Kidney capillary endothelial cell (primary cell): ENCODE data around the gene TRAPPC5.

Experiments
- DNase-seq: peaks from one replicate; pipeline ENCODE4 v3.0.0-alpha.2; 2018; ENCODE audit warnings: low spot score

TRAPPC5 gene

DNA sequence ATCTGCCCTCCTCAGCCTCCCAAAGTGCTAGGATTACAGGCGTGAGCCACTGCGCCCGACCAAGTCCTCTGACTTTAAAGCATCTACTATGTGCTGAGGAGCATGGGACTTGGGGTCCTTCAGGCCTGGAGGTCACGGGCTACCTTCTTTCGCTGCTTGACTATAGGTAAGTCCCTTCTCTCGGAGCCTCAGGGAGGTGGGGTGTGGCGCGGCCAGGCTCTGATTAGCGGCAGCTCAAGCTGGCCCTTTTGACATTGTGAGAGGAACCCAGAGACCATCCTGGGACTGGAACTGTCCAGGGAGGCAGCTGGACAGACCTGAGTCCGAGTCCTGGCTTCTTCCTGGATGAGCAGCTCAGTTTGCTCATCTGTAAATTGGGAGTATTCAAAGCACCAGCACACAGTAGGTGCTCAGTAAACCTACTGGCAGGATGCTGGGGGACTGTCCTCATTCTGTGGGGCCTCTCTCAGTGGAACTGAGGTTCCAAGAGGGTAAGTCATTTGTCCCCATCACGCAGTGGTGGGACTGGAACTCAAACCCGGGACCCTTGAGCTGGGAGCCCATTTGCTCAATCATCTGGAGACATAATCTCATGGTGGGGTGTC is 20.5 kb downstream of the TRAPPC5 start:
- DNase-seq, result no peak

DNA sequence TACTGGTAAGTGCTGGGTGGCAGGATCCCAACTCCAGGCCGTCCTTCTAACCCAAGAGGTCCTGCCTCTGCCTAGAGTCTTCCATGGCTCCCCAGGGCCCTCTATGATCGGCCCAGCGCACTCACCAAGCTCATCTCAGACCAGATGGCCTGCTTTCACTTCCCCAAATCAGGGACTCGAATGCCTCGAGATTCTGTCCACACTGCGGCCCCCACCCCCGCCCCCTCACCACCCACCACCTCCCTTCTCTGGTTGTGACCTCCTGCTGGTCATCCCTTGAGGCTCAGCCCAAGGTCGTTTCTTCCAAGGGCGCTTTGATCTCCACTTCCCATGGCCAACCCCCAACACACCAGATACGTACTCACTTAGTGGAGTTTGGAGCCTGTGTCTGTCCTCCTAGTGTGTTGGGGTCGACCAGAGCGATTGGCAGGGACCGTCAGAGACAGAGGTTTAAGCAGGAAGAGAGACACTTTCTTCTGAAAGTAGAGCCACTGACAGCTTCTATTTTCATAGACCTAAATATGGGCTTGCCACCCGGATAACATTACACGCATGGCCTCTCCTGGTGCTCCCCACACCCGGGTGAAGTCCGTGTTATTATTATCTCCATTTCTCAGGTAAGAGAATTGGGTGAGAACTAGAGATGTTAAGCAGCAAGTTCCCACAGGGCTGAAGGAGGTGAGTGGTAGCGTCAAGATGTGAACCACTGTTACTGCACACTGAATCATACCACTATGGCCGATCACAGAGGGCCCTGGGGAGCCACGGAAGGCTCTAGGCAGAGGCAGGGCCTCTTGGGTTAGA is 21.2 kb downstream of the TRAPPC5 start, which contains the start of gene FCER2:
FCER2 (minus strand) TSS at position 478 of the 804 bp plus-strand sequence. CDS start 2,371 bp downstream, outside the sequence.
- DNase-seq, result no peak

DNA sequence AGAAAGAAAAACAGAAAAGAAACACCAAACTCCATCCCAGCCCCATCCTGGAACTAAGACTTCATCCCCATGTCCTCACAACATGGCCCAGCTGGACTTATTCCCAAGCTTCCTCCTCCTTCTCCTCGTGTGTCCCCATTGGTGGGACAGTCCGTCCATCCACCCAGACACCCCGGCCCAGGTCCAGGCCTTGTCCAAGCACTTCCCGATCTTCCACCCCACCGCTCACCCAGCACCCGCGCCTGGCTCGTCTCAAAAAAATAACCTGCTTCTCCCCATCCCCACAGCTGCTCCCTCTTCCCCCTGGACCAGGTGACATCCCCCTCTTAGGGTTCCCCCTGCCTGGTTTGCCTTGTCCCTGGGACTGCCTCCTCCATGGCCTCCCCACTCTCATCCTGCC is 22.7 kb downstream of the TRAPPC5 start:
- no peak for DNase-seq

DNA sequence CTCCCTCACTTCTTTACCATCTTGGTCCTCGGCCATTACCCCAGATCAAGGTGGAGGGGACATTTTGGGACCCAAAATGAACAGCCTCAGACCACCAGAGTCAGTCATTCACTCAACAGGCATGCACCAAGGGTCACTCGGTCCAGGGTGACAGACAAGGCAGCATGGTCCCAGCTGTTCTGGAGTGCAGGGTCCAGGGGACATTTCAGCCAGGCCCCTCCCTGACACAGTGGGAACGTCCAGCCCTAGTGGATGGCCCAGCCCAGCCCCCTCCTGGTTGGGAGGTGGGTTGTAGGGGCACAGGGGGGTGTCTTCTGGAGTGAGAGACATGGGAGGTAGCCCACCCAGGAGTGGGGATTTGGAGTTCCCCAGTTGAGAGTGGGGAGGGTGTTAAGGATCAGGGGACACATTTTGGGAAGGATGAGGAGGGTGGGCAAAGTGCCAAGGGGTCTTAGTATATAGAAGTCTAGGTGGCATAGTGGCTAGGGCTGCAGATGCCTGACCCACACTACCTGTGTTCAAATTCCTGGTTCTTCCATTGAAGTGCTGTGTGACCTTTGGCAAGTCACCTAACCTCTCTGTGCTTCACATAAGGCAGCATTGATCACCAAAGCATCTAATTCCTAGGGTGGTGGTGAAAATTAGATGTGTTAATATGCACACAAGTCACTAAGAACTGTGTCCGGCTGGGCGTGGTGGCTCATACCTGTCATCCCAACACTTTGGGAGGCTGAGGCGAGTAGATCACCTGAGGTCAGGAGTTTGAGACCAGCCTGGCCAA is 23.8 kb downstream of the TRAPPC5 start:
- DNase-seq, result no peak

DNA sequence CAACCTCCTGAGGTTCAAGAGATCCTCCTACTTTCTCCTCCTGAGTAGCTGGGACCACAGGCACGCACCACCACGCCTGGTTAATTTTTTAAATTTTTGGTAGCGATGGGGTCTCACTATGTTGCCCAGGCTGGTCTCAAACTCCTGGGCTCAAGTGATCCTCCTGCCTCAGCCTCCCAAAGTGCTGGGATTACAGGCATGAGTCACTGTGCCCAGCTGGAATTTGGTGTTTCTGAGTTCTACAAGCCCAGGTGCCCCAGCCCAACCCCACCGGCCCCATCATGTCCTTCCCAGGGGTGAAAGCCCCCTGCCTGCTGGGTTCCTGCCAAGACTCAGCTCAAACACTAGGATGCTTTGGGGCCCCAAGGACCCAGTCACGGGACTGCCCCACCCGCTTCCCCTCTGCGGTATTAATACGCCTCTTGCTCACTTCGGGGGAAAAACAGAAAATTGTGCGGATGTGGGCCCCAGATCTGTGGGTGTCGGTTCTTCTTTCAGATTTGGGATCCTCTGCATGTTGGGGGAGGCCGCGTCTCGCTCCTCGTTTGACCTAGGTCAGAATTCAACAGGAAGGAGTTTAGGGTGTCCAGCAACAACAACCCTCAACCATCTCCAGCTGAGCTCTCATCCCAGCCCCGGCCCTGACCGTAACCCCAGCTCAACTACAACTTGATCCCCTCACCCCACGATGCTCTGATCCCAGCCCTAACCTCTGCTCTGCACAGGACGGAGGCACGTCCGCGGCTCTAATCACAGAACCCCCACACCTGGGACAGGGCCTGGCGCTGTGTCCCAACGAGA is 25.0 kb downstream of the TRAPPC5 start:
- DNase-seq, result no peak

DNA sequence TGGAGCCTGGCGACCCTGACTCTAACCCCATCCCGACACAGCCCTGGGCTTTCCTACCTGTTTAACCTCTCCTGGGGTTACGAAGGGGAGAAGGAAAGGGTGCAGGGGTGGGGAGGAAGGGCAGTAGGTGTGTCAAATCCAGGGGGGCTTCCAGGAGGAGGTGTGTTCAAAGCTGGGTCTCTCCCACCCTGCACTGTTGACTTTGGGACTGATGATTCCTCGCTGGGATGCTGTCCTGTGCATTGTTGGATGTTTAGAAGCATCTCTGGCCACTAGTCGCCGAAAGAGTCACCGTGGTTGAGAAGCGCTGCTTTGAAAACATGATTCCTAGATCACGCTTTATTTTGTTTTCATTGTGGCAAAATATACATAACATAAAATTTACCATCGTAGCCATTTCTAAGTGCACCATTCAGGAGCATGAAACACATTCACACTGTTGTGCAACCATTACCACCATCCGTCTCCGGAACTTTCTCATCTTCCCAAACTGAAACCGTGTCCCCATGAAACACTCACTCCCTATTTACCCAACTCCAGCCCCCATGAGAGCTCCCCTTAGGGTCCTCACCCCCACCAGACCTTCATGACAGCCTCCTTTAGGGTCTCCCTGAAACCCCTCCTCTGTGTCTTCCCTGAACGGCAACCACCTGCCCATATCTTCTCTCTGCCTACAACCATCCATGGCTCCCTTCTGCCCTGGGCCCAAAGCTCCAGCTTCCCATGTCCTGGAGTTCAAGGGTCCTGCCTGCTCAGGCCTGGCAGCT is 25.7 kb downstream of the TRAPPC5 start:
- DNase-seq, result no peak

DNA sequence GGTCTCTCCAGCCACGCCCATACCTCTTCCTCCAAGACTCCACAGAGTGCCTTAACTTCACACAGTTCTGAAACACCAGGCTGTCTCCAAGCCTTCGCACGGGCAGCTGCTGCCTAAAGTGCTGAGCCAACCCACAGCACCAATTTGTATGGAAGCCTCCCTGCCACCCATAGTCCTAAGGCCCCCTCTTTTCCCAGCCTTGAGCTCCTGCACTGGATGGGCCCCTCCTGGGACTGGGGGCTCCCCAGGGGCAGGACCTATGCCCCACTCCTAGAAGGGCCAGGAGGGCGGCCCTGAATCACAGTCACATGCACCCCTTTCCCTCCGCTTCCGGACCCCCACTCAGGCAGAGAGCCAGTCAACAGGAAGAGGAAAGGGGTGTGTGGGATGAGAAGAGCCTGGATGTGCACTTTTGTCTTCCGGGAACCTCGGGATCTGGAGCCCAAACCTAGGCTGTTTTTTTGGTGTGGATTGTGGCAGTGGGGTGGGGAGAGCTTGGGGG is 26.4 kb downstream of the TRAPPC5 start:
- DNase-seq, result no peak

DNA sequence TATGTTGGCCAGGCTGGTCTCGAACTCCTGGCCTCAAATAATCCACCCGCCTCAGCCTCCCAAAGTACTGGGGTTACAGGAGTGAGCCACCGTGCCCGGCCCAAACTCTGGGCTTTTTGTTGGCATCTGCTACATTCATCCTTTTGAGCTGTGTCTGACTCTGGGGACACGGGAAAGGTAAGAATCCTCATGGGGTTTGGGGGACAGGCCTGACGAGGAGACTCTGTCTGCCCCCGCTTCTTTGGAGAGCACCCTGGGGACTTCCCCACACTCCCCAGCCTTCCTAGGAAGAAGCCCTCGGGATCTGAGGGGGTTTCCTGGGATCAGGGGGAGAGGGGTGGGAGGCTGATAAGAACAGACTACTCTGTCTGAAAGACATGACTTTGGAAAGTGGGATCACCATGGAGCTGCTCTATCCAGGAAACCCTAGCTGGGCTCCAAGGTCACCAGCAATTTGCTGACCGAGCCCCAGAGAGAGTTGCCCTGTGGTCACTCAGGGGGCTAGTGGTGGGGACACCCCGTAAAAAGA is 29.4 kb downstream of the TRAPPC5 start:
- DNase-seq, result no peak

DNA sequence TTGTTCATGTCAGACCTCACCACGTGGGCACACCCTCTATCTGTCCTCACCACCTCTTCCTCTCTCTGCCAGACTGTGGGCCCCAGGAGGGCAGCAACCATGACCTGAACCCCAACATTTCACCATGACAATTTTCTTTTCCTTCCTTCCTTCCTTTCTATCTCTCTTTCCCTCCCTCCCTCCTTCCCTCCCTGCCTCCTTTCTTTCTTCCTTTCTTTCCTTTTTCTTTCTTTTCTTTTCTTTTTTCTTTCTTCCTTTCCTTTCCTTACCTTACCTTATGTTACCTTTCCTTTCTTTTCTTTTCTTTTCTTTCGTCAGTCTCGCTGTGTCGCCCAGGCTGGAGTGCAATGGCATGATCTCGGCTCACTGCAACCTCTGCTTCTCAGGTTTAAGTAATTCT is 30.0 kb downstream of the TRAPPC5 start:
- DNase-seq, result no peak

DNA sequence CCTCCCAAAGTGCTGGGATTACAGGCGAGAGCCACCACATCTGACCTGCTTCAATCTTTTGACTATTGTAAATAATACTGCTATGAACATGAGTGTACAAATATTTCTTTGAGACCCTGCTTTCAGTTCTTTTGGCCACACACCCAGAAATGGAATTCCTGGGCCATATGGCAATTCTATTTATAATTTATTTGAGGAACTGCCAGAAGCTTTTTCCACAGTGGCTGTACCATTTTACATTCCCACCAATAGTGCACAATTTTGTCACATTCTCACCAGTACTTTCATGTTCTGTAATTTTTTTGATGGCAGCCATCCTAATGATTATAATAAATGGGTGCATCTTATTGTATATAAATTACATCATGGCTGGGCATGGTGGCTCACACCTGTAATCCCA is 35.0 kb downstream of the TRAPPC5 start:
- no peak for DNase-seq

DNA sequence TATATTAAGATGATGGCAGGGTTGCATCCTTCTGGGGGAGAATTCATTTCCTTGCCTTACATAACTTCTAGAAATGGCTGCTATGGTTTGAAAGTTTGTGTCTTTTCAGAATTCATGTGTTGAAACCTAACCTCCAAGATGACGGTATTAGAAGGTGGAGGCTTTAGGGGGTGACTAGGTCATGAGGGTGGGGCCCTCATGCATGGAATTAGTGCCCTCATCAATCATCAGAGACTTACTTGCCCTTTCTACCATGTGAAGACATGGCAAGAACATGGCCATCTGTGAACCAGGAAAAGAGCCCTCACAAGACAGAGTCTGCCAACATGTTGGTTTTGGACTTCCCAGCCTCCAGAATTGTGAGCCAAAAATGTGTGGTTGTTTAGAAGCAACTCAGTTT is 36.1 kb downstream of the TRAPPC5 start:
- no peak for DNase-seq

DNA sequence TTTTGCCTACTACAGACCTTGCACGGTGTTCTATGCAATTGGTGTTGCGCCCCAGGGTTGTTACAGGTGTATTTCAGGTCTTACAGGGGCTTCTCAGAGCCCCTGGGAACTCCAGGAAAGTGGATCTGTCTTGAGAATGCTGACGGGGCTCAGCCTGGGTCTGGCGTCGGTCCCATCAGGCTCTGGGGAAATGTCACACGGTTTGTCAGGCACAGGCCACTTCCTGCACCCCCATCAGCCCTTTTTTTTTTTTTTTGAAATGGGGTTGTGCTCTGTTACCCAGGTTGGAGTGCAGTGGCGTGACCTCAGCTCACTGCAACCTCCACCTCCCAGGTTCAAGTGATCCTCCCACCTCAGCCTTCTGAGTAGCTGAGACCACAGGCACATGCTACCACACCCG is 38.0 kb downstream of the TRAPPC5 start:
- DNase-seq, result no peak

DNA sequence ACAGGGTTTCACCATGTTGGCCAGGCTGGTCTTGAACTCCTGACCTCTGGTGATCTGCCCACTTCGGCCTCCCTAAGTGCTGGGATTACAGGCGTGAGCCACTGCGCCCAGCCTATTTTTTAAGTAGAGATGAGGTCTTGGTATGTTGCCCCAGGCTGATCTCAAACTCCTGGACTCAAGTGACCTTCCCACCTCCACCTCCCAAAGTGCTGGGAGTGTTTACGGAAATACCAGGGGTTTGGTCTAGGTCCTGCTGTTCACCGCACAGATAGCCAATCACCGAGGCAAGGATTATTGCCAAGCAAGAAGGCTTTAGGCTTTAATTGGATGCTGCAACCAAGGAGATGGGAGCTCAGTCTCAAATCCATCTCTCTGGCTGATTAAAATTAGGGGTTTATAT is 39.7 kb downstream of the TRAPPC5 start:
- no peak for DNase-seq

DNA sequence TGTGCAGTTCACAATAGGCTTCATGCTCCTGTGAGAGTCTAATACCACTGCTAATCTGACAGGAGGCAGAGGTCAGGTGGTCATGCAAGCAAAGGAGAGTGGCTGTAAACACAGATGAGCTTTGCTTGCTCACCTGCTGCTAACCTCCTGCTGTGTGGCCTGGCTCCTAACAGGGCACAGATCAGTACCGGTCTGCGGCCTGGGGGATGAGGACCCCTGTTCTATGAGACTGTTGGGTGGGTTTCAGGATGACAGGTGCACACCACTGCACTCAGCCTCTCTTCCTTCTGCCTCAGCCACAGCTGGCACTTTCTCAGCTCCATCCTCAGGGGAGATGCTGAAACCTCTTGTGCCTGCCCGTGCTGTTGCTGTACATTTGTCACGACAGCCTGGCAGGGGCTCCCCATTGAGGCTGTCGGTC is 41.6 kb downstream of the TRAPPC5 start:
- DNase-seq, result no peak

DNA sequence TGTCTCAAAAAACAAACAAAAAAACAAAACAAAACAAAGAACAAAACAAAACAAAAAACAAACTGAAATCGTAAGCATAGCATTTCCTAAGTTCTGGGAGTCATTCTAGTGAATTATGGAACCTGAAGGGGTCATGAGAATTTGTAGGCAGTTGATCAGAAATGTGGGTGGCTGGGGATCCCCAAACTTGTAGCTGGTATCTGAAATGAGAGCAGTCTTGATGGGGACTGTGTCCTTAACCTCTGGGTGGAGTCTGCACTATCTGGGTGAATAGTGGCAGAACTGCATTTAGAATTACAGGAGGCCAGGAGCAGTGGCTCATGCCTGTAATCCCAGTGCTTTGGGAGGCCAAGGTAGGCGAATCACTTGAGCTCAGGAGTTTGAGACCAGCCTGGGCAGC is 45.2 kb downstream of the TRAPPC5 start:
- no peak for DNase-seq

DNA sequence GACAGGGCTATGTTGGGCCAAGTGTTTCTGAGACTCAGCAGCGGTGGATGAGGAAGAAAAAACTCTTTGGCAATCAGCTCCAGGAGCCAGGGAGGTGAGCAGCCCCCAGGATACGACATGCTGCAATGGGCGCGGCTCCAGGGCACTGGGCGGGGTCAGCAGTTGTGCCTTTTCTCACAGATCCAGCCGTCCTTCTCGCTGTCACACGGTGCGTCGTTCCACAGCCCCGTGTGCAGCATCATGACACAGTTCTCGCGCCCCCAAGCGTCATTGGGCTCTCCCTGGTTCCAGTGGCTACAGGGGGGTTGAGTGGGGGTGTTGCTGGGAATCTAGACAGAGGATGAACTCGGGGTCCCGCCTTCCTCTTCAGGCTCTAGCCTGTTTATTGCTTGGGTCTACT is 48.6 kb downstream of the TRAPPC5 start:
- no peak for DNase-seq

DNA sequence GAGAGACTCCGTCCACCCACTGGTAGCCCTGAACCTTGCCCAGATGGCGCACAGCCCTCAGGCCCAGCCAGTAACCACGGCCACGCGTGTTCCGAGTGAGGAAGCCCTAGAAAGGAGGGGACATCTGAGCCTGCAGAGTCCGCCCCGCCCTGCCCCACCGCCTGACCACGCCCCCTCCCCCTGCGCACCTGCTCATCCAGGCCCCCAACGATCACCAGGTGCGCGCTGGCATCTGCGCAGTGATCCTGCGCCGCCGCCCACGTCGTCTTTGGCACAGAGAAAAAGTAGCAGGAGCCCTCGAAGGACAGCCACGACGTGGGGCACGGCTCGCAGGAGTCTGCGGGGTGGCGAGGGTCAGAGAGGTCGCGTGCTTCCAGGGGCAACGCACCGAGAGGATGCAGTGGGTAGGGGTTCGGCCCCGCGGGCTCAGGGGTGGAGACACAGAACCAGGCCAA is 49.2 kb downstream of the TRAPPC5 start:
- DNase-seq, result no peak

DNA sequence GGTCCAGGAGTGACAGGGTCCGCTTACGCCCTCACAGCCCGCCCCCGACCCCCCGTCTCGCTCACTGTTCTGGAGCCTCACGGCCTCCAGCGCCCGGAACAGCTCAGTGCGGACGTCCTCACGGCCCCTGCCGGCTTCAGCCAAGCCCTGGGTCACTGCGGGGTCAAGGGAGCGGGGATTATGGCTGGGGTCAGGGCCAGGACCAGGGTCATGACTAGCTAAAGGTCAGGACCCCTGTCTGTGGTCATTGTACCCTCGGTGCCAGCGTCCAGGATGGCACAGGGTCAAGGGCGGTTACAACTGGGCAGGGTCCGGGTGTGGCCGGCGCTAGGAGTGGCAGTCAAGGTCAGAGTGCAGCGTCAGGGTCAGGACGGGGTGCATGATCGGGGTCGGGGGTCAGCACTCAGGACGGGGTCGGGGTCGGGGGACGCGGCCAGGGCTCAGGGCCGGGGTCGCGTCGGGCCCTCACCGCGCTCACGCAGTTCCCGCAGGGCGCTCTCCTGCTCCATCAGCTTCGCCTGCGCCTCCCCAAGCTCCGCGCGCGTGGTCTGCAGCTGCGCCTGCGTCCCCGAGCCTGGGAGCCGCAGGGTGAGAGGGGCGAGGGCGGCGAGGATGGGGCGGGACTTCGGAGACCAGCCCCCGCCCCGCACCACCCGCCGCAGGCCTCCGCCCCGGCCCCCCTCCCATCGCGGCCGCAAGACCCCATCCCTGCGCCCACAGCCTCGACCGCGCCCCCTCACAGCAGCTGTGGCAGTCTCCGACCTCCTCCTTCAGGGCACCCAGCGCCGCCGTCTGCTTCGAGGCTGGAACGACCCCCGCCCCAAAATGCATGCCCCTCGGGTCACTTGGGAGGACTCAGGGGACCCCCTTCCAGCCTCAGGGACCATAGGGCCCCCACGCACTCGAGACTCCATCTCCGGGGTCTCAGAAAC is 49.9 kb downstream of the TRAPPC5 start:
- no peak for DNase-seq

DNA sequence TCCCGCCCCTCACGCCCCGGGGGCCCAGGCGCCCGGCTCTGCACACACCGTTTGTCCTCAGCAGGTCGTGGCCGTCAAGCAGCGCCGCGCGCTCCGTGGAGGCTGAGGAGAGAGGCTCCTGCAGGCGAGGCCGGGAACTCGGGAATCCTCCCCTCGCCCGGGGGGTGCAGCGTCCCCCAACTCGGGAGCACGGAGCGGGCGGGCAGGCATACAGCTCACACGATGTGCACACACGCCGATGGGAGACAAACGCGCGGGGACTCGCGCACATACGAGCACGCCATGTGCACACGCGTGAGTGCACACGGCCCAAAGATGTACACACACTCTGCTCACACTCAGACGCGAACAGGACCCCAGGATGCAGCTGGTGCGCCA is 50.6 kb downstream of the TRAPPC5 start:
- no peak for DNase-seq

DNA sequence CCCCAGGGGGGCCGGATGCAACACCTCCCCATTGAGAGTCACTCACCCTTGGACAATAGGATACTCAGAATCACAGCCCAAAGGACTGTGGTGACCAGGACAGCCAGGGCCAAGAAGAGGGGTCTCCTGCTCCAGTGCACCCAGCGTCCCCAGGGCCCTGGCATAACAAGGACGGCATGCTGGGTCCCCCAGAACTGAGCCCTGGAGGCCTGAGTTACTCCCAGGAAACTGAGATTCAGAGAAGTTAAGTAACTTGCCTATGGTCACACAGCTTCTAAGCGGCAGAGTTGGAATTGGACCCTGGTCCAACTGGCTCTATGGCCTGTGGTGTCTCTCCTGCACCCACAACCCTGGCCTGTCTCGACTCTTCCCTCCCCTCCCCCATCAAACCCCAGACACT is 51.0 kb downstream of the TRAPPC5 start:
- DNase-seq, result no peak
